DOHH2 (cell line): ENCODE results near the gene RRAS2.
"Not testable (repeated sequence)": the region's sequence is repeated elsewhere in the genome, so short reads cannot be mapped to it uniquely, and the experiment has no call there.

Experiments used
- H3F3A ChIP-seq: fragments of 200-600 bp; sonication (generic), shearing (Covaris generic); 2 replicates; pipeline ENCODE4 v1.6.0; 2016; ENCODE audit warnings: antibody characterized with exemption, mild to moderate bottlenecking; ENCODE audit not compliant: control insufficient read depth, insufficient read depth
- H3K27ac ChIP-seq: fragments of 200-600 bp; sonication (generic); 2 replicates; pipeline ENCODE4 v1.5.1; 2014; ENCODE audit warnings: low read depth, mild to moderate bottlenecking, low read length, moderate library complexity
- H3K27me3 ChIP-seq: fragments of 200-600 bp; sonication (generic); 2 replicates; pipeline ENCODE4 v1.6.1; 2014; ENCODE audit warnings: mild to moderate bottlenecking, low read length, mixed read lengths; ENCODE audit not compliant: control insufficient read depth
- H3K36me3 ChIP-seq: fragments of 200-600 bp; sonication (generic); 2 replicates; pipeline ENCODE4 v1.6.1; 2014; ENCODE audit warnings: mild to moderate bottlenecking, low read length, moderate library complexity, mixed read lengths; ENCODE audit not compliant: control insufficient read depth
- H3K4me1 ChIP-seq: fragments of 200-600 bp; sonication (generic); 2 replicates; pipeline ENCODE4 v1.6.1; 2014; ENCODE audit warnings: mild to moderate bottlenecking, low read length, mixed read lengths; ENCODE audit not compliant: control insufficient read depth
- H3K4me2 ChIP-seq: fragments of 200-600 bp; sonication (generic); 2 replicates; pipeline ENCODE4 v1.6.0; 2014; ENCODE audit warnings: mild to moderate bottlenecking, low read length, moderate library complexity
- H3K4me3 ChIP-seq: fragments of 200-600 bp; sonication (generic); 2 replicates; pipeline ENCODE4 v1.5.1; 2014; ENCODE audit warnings: mild to moderate bottlenecking, low read length, mixed read lengths
- H3K79me2 ChIP-seq: fragments of 200-600 bp; sonication (generic); 2 replicates; pipeline ENCODE4 v1.6.1; 2014; ENCODE audit warnings: mild to moderate bottlenecking, low read length, mixed read lengths; ENCODE audit not compliant: control insufficient read depth
- H3K9me2 ChIP-seq: fragments of 200-600 bp; sonication (generic); replicated peaks from 2 replicates; pipeline ENCODE4 v1.6.1; 2014; ENCODE audit warnings: mild to moderate bottlenecking, low read length, mixed read lengths; ENCODE audit not compliant: control insufficient read depth
- H3K9me3 ChIP-seq: fragments of 200-600 bp; sonication (generic); 2 replicates; pipeline ENCODE4 v1.6.1; 2014; ENCODE audit warnings: antibody characterized with exemption, low read length, mixed read lengths; ENCODE audit not compliant: control insufficient read depth, insufficient read depth
- H4K20me1 ChIP-seq: fragments of 200-600 bp; sonication (generic); 2 replicates; pipeline ENCODE4 v1.6.0; 2014; ENCODE audit warnings: low read depth, mild to moderate bottlenecking, antibody characterized with exemption, low read length, moderate library complexity; ENCODE audit not compliant: control insufficient read depth, insufficient read depth
- EZH2phosphoT487 ChIP-seq: fragments of 200-600 bp; sonication (generic); IDR thresholded peaks from 2 replicates; pipeline ENCODE4 v1.6.1; 2017; ENCODE audit warnings: borderline replicate concordance, mild to moderate bottlenecking, antibody characterized with exemption, low read length, moderate library complexity, mixed read lengths
- TF ChIP-seq, protein P1 (sequence below): fragments of 200-600 bp; sonication (generic); IDR thresholded peaks from one replicate; pipeline ENCODE4 v1.5.1; 2014; ENCODE audit warnings: antibody characterized with exemption, mild to moderate bottlenecking, low read depth, low read length; ENCODE audit not compliant: poor library complexity, severe bottlenecking

RRAS2 gene

DNA sequence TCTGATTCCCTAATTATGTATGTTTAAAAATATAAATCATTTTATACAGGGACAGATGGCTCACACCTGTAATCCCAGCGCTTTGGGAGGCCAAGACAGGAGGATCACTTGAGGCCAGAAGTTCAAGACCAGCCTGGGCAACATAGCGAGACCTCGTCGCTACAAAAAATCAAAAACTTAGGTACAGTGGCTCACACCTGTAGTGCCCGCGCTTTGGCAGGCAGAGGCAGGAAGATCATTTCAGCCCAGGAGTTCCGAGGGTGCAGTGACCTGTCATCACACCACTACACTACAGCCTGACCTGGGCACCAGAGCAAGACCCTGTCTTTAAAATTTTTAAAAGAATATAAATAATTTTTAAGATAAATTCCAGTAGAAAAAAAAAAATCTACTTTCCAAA lies 11.5 kb downstream of the RRAS2 start:
- H3K36me3 ChIP-seq: peaks cover 37% of the 10 kb centered on the region
- no peak overlapping the region for H3K4me2 ChIP-seq
- H3K27me3 ChIP-seq: no peaks in the 10 kb centered on the region
- H3F3A ChIP-seq: no peaks in the 10 kb centered on the region
- peaks cover 98% of the 10 kb centered on the region for H3K79me2 ChIP-seq
- TF ChIP-seq, protein P1, sequence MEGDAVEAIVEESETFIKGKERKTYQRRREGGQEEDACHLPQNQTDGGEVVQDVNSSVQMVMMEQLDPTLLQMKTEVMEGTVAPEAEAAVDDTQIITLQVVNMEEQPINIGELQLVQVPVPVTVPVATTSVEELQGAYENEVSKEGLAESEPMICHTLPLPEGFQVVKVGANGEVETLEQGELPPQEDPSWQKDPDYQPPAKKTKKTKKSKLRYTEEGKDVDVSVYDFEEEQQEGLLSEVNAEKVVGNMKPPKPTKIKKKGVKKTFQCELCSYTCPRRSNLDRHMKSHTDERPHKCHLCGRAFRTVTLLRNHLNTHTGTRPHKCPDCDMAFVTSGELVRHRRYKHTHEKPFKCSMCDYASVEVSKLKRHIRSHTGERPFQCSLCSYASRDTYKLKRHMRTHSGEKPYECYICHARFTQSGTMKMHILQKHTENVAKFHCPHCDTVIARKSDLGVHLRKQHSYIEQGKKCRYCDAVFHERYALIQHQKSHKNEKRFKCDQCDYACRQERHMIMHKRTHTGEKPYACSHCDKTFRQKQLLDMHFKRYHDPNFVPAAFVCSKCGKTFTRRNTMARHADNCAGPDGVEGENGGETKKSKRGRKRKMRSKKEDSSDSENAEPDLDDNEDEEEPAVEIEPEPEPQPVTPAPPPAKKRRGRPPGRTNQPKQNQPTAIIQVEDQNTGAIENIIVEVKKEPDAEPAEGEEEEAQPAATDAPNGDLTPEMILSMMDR: no peak
- TF ChIP-seq EZH2phosphoT487: no peak
- peaks cover 14% of the 10 kb centered on the region; the same call in 1 of the 2 replicates for H3K9me3 ChIP-seq
- peaks cover 57% of the 10 kb centered on the region for H3K4me1 ChIP-seq
- H3K27ac ChIP-seq: no peak overlapping the region
- H3K9me2 ChIP-seq: no peaks in the 10 kb centered on the region
- 0 out of 2 replicates have a peak, but pooled peaks cover 6% of the 10 kb centered on the region for H4K20me1 ChIP-seq
- no peak overlapping the region for H3K4me3 ChIP-seq

- Histone ChIP-seq H3K27ac (no peak overlapping the region), H3K9me2 (no peaks in the 10 kb centered on the region), H3K4me2 (no peak overlapping the region), H3F3A (no peaks in the 10 kb centered on the region), H4K20me1 (0 out of 2 replicates have a peak, but pooled peaks cover 6% of the 10 kb centered on the region), H3K9me3 (peaks cover 14% of the 10 kb centered on the region; the same call in 1 of the 2 replicates), H3K79me2 (peaks cover 98% of the 10 kb centered on the region), H3K36me3 (peaks cover 37% of the 10 kb centered on the region), H3K4me3 (no peak overlapping the region), H3K27me3 (no peaks in the 10 kb centered on the region), H3K4me1 (peaks cover 68% of the 10 kb centered on the region)
- TF ChIP-seq EZH2phosphoT487: no peak
- TF ChIP-seq, protein P1: no peak
These were observed 12.6 kb downstream of the RRAS2 start for GRCh38 chr11:14346303-14346955.

- Histone ChIP-seq H3K4me1 (peaks cover 73% of the 10 kb centered on the region), H3K9me3 (peaks cover 14% of the 10 kb centered on the region; the same call in 1 of the 2 replicates), H3K4me2 (no peak overlapping the region), H3K27ac (no peak overlapping the region), H3K36me3 (peaks cover 33% of the 10 kb centered on the region), H3K79me2 (peaks cover 98% of the 10 kb centered on the region), H3K27me3 (no peaks in the 10 kb centered on the region), H4K20me1 (0 out of 2 replicates have a peak, but pooled peaks cover 2% of the 10 kb centered on the region), H3K9me2 (no peaks in the 10 kb centered on the region), H3F3A (no peaks in the 10 kb centered on the region), H3K4me3 (no peak overlapping the region)
- TF ChIP-seq, protein P1: no peak
- TF ChIP-seq EZH2phosphoT487: no peak
These were observed 13.3 kb downstream of the RRAS2 start for GRCh38 chr11:14345668-14346067.

DNA sequence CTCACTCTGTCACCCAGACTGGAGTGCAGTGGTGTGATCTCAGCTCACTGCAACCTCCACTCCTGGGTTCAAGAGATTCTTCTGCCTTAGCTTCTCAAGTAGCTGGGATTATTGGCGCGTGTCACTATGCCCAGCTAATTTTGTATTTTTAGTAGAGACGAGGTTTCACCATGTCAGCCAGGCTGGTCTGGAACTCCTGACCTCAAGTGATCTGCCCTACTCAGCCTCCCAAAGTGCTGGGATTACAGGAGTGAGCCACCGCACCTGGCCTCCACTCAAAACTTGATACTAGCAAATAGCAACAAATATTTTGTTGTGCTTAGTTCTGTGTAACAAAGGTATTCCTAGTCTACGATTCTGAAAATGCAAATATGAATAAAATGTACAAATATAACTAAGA lies 14.0 kb downstream of the RRAS2 start:
- Histone ChIP-seq H3K36me3 (peaks cover 28% of the 10 kb centered on the region), H3K4me1 (peaks cover 73% of the 10 kb centered on the region), H3K9me3 (peaks cover 14% of the 10 kb centered on the region; the same call in 1 of the 2 replicates), H3K79me2 (peaks cover 98% of the 10 kb centered on the region)
- H3K9me2 ChIP-seq, H3K4me3 ChIP-seq, H3K27ac ChIP-seq, H3K27me3 ChIP-seq, H3K4me2 ChIP-seq, H4K20me1 ChIP-seq, H3F3A ChIP-seq: not testable (repeated sequence)
